ENCODE data around the gene LRRFIP1. TPM values are rescaled to one million over a fixed set of nuclear protein-coding genes. Genes with fewer than 3 reads are reported as not detected.

Gene LRRFIP1
- total RNA-seq, 6 experiments from 2014 or later = 29.4 to 56.3 (median 49.7) TPM

DNA sequence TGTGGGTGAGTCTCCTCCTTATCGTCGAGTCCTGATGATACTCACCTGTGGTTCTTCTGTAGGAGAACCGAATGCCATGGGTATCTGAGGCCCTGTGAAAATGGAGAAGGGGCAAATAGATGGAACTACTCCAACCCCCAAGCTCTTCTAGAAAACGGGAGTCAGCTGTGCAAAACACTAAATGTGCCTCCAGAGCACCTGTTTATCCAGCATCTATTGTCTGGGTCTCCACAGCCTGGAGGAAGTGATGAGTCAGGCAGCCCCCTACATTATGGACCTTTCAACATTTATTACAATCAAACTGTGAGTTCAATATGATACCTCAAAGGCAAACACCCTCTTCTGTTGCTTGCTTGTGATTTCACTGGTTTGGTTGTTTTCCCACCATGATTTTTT is 9.8 kb upstream of the LRRFIP1 start:
- H3K4me1 ChIP-seq = no peaks in the 10 kb centered on the region
- H3K27me3 ChIP-seq = no peaks in the 10 kb centered on the region
- no peak overlapping the region for H3K27ac ChIP-seq
- no peak overlapping the region for H3K4me3 ChIP-seq
- intact Hi-C loops (cut with DNase I) = no loop called here
- DNase-seq = no peak
- 49% methylated on average over 4 of the region's 4 CpGs for WGBS (ENCODE audit: insufficient coverage, low coverage, low lambda C conversion rate, missing lambda C conversion rate)
- no peaks in the 10 kb centered on the region for H3K9me3 ChIP-seq
- TF ChIP-seq, protein P1, sequence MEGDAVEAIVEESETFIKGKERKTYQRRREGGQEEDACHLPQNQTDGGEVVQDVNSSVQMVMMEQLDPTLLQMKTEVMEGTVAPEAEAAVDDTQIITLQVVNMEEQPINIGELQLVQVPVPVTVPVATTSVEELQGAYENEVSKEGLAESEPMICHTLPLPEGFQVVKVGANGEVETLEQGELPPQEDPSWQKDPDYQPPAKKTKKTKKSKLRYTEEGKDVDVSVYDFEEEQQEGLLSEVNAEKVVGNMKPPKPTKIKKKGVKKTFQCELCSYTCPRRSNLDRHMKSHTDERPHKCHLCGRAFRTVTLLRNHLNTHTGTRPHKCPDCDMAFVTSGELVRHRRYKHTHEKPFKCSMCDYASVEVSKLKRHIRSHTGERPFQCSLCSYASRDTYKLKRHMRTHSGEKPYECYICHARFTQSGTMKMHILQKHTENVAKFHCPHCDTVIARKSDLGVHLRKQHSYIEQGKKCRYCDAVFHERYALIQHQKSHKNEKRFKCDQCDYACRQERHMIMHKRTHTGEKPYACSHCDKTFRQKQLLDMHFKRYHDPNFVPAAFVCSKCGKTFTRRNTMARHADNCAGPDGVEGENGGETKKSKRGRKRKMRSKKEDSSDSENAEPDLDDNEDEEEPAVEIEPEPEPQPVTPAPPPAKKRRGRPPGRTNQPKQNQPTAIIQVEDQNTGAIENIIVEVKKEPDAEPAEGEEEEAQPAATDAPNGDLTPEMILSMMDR (IDR thresholded peaks at IDR 0.05) = no peak
- TF ChIP-seq POLR2A (IDR thresholded peaks at IDR 0.05) = no peak
- no peak for ATAC-seq
- no peaks in the 10 kb centered on the region for H3K36me3 ChIP-seq

DNA sequence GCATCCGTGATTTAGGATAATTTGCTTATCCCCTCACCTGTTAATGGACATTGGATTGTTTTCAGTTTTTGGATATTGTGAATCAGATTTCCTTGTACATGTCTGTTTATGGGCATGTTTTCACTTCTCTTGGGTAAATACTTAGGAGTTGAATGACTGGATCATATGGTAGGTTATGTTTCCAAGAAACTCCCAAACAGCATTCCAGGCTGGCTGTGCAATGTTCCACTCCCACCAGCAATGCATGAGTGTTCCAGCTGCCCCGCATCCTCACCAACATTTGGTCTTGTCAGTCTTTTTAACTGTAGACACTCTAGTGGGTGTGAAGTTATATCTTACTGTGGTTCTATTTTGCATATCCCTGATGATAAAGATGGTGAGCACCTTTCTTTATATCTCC is 8.9 kb upstream of the LRRFIP1 start:
- Histone ChIP-seq H3K27me3 (no peaks in the 10 kb centered on the region), H3K36me3 (no peaks in the 10 kb centered on the region), H3K27ac (no peak overlapping the region), H3K4me3 (no peak overlapping the region), H3K4me1 (no peaks in the 10 kb centered on the region), H3K9me3 (no peaks in the 10 kb centered on the region)
- no peak for ATAC-seq
- intact Hi-C loops (cut with DNase I) = no loop called here
- no peak for DNase-seq
- no peak for TF ChIP-seq POLR2A (IDR thresholded peaks at IDR 0.05)
- TF ChIP-seq, protein P1 (IDR thresholded peaks at IDR 0.05) = no peak
- 100% methylated on average over 1 of the region's 2 CpGs for WGBS (ENCODE audit: insufficient coverage, low coverage, low lambda C conversion rate, missing lambda C conversion rate)

DNA sequence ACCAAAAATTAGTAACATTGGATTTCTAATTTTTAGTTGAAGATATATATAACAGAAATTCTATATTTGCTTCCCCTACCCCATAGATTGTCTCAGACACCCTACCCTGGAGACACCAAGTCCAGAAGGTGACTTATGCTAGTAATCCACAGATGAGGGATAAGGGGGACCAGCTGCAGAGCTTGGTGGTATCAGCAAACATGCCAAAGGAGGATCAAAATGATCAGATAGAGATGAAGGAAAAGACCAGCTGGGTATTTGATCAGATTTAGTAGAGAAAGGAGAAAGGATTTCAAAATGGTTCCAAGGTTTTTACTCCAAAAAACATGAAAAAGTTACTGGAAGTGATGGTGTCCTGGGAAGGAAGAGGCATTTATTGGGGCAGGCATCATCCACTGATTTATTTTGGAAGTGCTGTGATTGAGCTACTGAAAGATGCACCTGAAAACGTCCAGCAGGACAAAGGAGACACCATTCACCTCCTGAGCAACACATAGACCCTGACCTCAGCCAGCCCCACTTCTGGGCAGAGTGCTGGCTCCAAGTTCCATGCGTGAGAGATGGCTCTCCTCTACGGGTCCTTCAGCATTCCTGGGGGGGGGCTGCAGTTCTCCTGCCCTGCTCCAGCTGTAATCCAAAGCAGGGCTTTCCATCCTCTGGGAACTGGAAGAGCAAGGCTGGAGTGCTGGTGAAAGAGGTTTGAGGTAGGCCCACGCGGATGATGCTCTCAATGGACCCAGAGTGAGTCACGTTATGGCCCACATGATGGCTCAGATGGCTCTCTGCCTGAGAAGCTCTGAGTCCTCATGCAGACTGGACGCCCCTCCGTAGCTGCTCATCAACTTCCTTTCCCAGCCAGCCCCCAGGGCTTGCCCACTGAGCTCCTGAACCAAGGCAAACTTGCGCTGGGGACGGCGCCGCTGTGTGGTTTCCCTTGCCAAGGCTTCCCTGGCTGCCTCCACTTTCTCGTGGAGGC is 3.7 kb upstream of the LRRFIP1 start:
- Histone ChIP-seq H3K9me3 (no peaks in the 10 kb centered on the region), H3K27ac (no peak overlapping the region), H3K27me3 (no peaks in the 10 kb centered on the region), H3K4me1 (peaks cover 0 to 7% (median 1%) of the 10 kb centered on the region in 4 donors), H3K4me3 (no peak overlapping the region), H3K36me3 (no peaks in the 10 kb centered on the region)
- DNase-seq (no peak), ATAC-seq (no peak)
- intact Hi-C loops (cut with DNase I) = no loop called here
- WGBS (ENCODE audit: insufficient coverage, low coverage, low lambda C conversion rate, missing lambda C conversion rate) = 53% methylated on average over 4 of the region's 13 CpGs
- TF ChIP-seq, protein P1 (IDR thresholded peaks at IDR 0.05) = no peak
- no peak for TF ChIP-seq POLR2A (IDR thresholded peaks at IDR 0.05)

DNA sequence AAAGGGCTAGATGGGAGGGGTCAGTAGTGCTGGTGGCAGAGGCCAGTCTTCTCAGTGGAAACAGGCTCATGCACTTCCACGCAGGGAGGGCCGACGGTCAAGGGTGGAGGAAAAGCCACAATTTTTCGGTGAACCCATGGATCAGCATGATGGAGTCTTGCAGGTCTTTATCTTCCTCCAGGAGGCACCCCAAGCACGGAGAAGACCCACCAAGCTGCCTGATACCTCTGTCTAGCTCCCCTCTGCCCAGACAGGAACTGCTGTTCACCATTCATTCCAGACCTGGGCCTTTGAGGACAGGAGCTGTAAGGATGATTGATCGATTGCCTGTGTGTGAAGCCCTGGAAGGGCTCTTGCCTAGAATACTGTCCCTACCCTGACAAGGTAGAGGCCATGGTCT is 2.8 kb upstream of the LRRFIP1 start:
- DNase-seq = no peak
- intact Hi-C loops (cut with DNase I) = no loop called here

More for the DNA sequence above, 2.8 kb upstream of the LRRFIP1 start:
- H3K9me3 ChIP-seq = no peaks in the 10 kb centered on the region
- no peak overlapping the region for H3K4me3 ChIP-seq
- peaks cover 0 to 8% (median 1%) of the 10 kb centered on the region in 4 donors for H3K4me1 ChIP-seq
- no peaks in the 10 kb centered on the region for H3K36me3 ChIP-seq
- ATAC-seq = no peak
- no peak for TF ChIP-seq POLR2A (IDR thresholded peaks at IDR 0.05)
- TF ChIP-seq, protein P1 (IDR thresholded peaks at IDR 0.05) = no peak
- no peaks in the 10 kb centered on the region for H3K27me3 ChIP-seq
- H3K27ac ChIP-seq = no peak overlapping the region
- WGBS (ENCODE audit: insufficient coverage, low coverage, low lambda C conversion rate, missing lambda C conversion rate) = 100% methylated on average over 1 of the region's 6 CpGs
